Body of pancreas (tissue), 4 donors: ENCODE data around the gene ARL4D.

Experiments
- CTCF ChIP-seq, 7 experiments: fragments of 450-650 bp in 4 of 7; fragments of 200-600 bp in 3 of 7; sonication (generic) in 3 of 7; IDR thresholded peaks; one replicate each; pipeline ENCODE4 v1.5.1; 2016 to 2019; ENCODE audit warnings: antibody characterized with exemption in 7 of 7
- POLR2A ChIP-seq, 3 donors: fragments of 450-650 bp; IDR thresholded peaks; one replicate each; pipeline ENCODE4 v1.6.1; 2016; ENCODE audit warnings: antibody characterized with exemption in 3 of 3, mild to moderate bottlenecking in 2 of 3

GRCh38 chr17:43412166-43412565 lies 13.4 kb downstream of the ARL4D start:
- TF ChIP-seq CTCF (IDR thresholded peaks at IDR 0.05), result no peak
- no peak for TF ChIP-seq POLR2A (IDR thresholded peaks at IDR 0.05)
